ENCODE measurements around the gene HSPA1B. TPM values are rescaled to one million over a fixed set of nuclear protein-coding genes. Genes with fewer than 3 reads are reported as not detected.
A peak's percentile ranks its signal among the peaks of the same experiment; 100 is the strongest.

The HSPA1B gene
- polyA plus RNA-seq, 4 donors = 16.5 to 130 (median 35.0) TPM

DNA sequence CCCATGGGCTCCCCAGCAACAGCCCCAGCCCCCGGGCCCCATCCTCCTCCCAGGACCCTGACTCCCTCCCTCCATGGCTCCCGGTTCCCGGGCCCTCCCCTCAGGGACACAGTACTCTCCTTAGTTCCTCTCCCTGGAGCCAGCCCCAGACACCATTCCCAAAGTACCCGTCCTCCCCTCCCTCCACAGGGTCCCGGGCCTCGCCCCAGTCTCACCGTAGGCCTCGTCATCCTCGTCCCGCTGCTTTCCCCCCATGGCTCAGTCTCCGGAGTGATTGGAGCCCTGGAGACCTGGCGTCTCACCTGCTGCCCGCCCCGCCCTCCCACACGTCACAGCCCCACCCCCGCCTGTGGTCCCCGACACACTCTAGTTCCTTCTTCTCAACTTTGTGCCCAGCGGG lies 51.2 kb downstream of the HSPA1B start, which contains the start of gene SLC44A4:
Gene SLC44A4, minus strand, starts transcription at position 272 of the 400 bp plus-strand sequence. Its CDS starts 17 bp downstream, at position 255.
- Histone ChIP-seq H3K36me3 (ENCODE audit: control insufficient read depth in 3 of 3, insufficient read depth in 2 of 3, low read depth in 1 of 3, low read length in 3 of 3) (peaks cover 9 to 74% (median 16%) of the 10 kb centered on the region in 3 donors), H3K4me1 (ENCODE audit: control insufficient read depth in 3 of 3, insufficient read depth in 2 of 3, low read depth in 1 of 3, low read length in 2 of 3) (peaks cover 0 to 24% (median 0%) of the 10 kb centered on the region in 3 donors), H3K27ac (ENCODE audit: low read depth in 1 of 3, low read length in 2 of 3) (peak within 1 kb of the TSS; percentile 89 to 99 (median 99)), H3K27me3 (ENCODE audit: control insufficient read depth in 3 of 3, insufficient read depth in 3 of 3, low read length in 3 of 3) (no peaks in the 10 kb centered on the region), H3K9me3 (ENCODE audit: control insufficient read depth in 2 of 2, insufficient read depth in 1 of 2, low read depth in 1 of 2, low read length in 1 of 2) (no peaks in the 10 kb centered on the region), H3K4me3 (ENCODE audit: low read depth in 1 of 3, low read length in 3 of 3) (peak within 1 kb of the TSS; percentile 66 to 87 (median 83))
- DNase-seq (peak; percentile 81 to 92), FAIRE-seq (no peak)
- 16 to 37% (median 37%) methylated on average over 18 of the region's 18 CpGs for WGBS, 3 donors

DNA sequence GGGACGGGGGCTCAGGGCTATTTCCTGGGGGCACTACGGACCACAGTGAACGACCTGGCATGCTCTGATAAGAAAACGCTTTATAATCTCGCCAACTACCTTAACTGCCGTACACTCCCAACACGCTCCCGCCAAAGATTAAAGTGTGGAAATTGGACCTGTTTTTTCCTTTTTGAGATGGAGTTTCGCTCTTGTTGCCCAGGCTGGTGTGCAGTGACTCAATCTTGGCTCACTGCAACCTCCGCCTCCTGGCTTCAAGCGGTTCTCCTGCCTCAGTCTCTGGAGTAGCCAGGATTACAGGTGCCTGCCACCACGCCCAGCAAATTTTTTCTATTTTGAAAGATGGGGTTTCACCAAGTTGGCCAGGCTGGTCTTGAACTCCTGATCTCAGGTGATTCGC lies 51.6 kb downstream of the HSPA1B start:
- DNase-seq (no peak), FAIRE-seq (no peak)
- H3K27ac ChIP-seq (ENCODE audit: low read depth in 1 of 3, low read length in 2 of 3) = peak overlapping the region; percentile 64 to 99 (median 87)
- no peaks in the 10 kb centered on the region for H3K27me3 ChIP-seq (ENCODE audit: control insufficient read depth in 3 of 3, insufficient read depth in 3 of 3, low read length in 3 of 3)
- peaks cover 6 to 74% (median 18%) of the 10 kb centered on the region in 3 donors for H3K36me3 ChIP-seq (ENCODE audit: control insufficient read depth in 3 of 3, insufficient read depth in 2 of 3, low read depth in 1 of 3, low read length in 3 of 3)
- no peaks in the 10 kb centered on the region for H3K9me3 ChIP-seq (ENCODE audit: control insufficient read depth in 2 of 2, insufficient read depth in 1 of 2, low read depth in 1 of 2, low read length in 1 of 2)
- peaks cover 0 to 24% (median 0%) of the 10 kb centered on the region in 3 donors for H3K4me1 ChIP-seq (ENCODE audit: control insufficient read depth in 3 of 3, insufficient read depth in 2 of 3, low read depth in 1 of 3, low read length in 2 of 3)
- 20 to 55% (median 46%) methylated on average over 13 of the region's 13 CpGs for WGBS, 3 donors
- peak overlapping the region in 2 of 3 donors; percentile 83 to 87 for H3K4me3 ChIP-seq (ENCODE audit: low read depth in 1 of 3, low read length in 3 of 3)

Other genes with a start within 250 kb of the HSPA1B start
- gene LTB, start 245.3 kb upstream of the HSPA1B start, polyA plus RNA-seq = 10 to 100 TPM in 1 of 4 donors, 1 to 10 TPM in 3; 4.0 to 19.7 (median 8.0) TPM
- gene LST1, start 241.5 kb upstream of the HSPA1B start, polyA plus RNA-seq = 10 to 100 TPM in 2 of 4 donors, 1 to 10 TPM in 2; 3.1 to 37.0 (median 14.5) TPM
- 1 to 10 TPM in 1 of 4 donors, under 1 TPM in 1, not detected in 2; 0.33 to 1.4 TPM for gene NCR3, start 234.7 kb upstream of the HSPA1B start, polyA plus RNA-seq
- 100 to 1,000 TPM in 1 of 4 donors, 10 to 100 TPM in 2, 1 to 10 TPM in 1; 5.6 to 102 (median 48.9) TPM for gene AIF1, start 212.5 kb upstream of the HSPA1B start, polyA plus RNA-seq
- gene PRRC2A, start 207.0 kb upstream of the HSPA1B start, polyA plus RNA-seq = 100 to 1,000 TPM in 1 of 4 donors, 10 to 100 TPM in 3; 54.6 to 104 (median 74.4) TPM
- gene BAG6, start 175.1 kb upstream of the HSPA1B start, polyA plus RNA-seq = 100 to 1,000 TPM; 193 to 381 (median 284) TPM
- 10 to 100 TPM in 1 of 4 donors, 1 to 10 TPM in 3; 7.2 to 32.8 (median 8.2) TPM for gene APOM, start 171.8 kb upstream of the HSPA1B start, polyA plus RNA-seq
- gene C6orf47, start 167.0 kb upstream of the HSPA1B start, polyA plus RNA-seq = 10 to 100 TPM; 17.3 to 29.1 (median 23.2) TPM
- 10 to 100 TPM; 14.8 to 30.2 (median 21.7) TPM for gene GPANK1, start 162.7 kb upstream of the HSPA1B start, polyA plus RNA-seq
- gene CSNK2B, start 161.7 kb upstream of the HSPA1B start, polyA plus RNA-seq = 100 to 1,000 TPM; 185 to 231 (median 206) TPM
- 10 to 100 TPM in 1 of 4 donors, 1 to 10 TPM in 3; 3.8 to 16.5 (median 4.2) TPM for gene LY6G5B, start 157.8 kb upstream of the HSPA1B start, polyA plus RNA-seq
- 1 to 10 TPM; 2.6 to 3.8 (median 3.1) TPM for gene LY6G5C, start 146.7 kb upstream of the HSPA1B start, polyA plus RNA-seq
- gene ABHD16A, start 124.4 kb upstream of the HSPA1B start, polyA plus RNA-seq = 10 to 100 TPM; 34.6 to 63.8 (median 50.3) TPM
- gene LY6G6F, start 120.9 kb upstream of the HSPA1B start, polyA plus RNA-seq = under 1 TPM in 1 of 4 donors, not detected in 3; 0.12 TPM
- under 1 TPM in 1 of 4 donors, not detected in 3; 0.22 TPM for gene LY6G6D, start 112.4 kb upstream of the HSPA1B start, polyA plus RNA-seq
- under 1 TPM in 1 of 4 donors, not detected in 3; 0.18 TPM for gene LY6G6C, start 106.0 kb upstream of the HSPA1B start, polyA plus RNA-seq
- gene MPIG6B, start 104.4 kb upstream of the HSPA1B start, polyA plus RNA-seq = under 1 TPM in 2 of 4 donors, not detected in 2; 0.13 to 0.59 TPM
- gene DDAH2, start 98.4 kb upstream of the HSPA1B start, polyA plus RNA-seq = 10 to 100 TPM; 64.4 to 89.7 (median 76.1) TPM
- 100 to 1,000 TPM; 400 to 576 (median 535) TPM for gene CLIC1, start 91.2 kb upstream of the HSPA1B start, polyA plus RNA-seq
- gene MSH5, start 87.7 kb upstream of the HSPA1B start, polyA plus RNA-seq = 10 to 100 TPM in 2 of 4 donors, 1 to 10 TPM in 2; 1.6 to 53.1 (median 9.2) TPM
- gene SAPCD1, start 65.1 kb upstream of the HSPA1B start, polyA plus RNA-seq = 10 to 100 TPM in 1 of 4 donors, 1 to 10 TPM in 3; 1.4 to 15.5 (median 4.6) TPM
- gene VWA7, start 50.4 kb upstream of the HSPA1B start, polyA plus RNA-seq = 10 to 100 TPM in 1 of 4 donors, 1 to 10 TPM in 3; 2.9 to 11.9 (median 6.4) TPM
- gene VARS1, start 32.0 kb upstream of the HSPA1B start, polyA plus RNA-seq = 10 to 100 TPM; 19.9 to 42.4 (median 24.2) TPM
- gene LSM2, start 20.8 kb upstream of the HSPA1B start, polyA plus RNA-seq = 10 to 100 TPM; 27.3 to 90.2 (median 39.3) TPM
- 1 to 10 TPM in 2 of 4 donors, under 1 TPM in 2; 0.27 to 2.6 (median 1.1) TPM for gene HSPA1L, start 12.5 kb upstream of the HSPA1B start, polyA plus RNA-seq
- gene HSPA1A, start 12.2 kb upstream of the HSPA1B start, polyA plus RNA-seq = 10 to 100 TPM in 3 of 4 donors, 1 to 10 TPM in 1; 9.7 to 49.6 (median 25.7) TPM
- gene NEU1, start 35.1 kb downstream of the HSPA1B start, polyA plus RNA-seq = 100 to 1,000 TPM in 1 of 4 donors, 10 to 100 TPM in 3; 24.8 to 466 (median 37.4) TPM
- 100 to 1,000 TPM in 3 of 4 donors, 10 to 100 TPM in 1; 82.3 to 215 (median 130) TPM for gene SLC44A4, start 51.3 kb downstream of the HSPA1B start, polyA plus RNA-seq
- gene EHMT2, start 70.0 kb downstream of the HSPA1B start, polyA plus RNA-seq = 10 to 100 TPM; 27.8 to 50.3 (median 37.4) TPM
- gene ZBTB12, start 74.3 kb downstream of the HSPA1B start, polyA plus RNA-seq = 10 to 100 TPM in 1 of 4 donors, 1 to 10 TPM in 3; 1.6 to 12.5 (median 5.2) TPM
- gene C2, start 100.0 kb downstream of the HSPA1B start, polyA plus RNA-seq = 10 to 100 TPM in 3 of 4 donors, 1 to 10 TPM in 1; 7.4 to 58.7 (median 21.3) TPM
- gene CFB, start 118.4 kb downstream of the HSPA1B start, polyA plus RNA-seq = 100 to 1,000 TPM in 1 of 4 donors, 10 to 100 TPM in 3; 38.7 to 141 (median 80.6) TPM
- gene NELFE, start 131.2 kb downstream of the HSPA1B start, polyA plus RNA-seq = 10 to 100 TPM; 55.6 to 77.1 (median 59.1) TPM
- 100 to 1,000 TPM in 2 of 4 donors, 10 to 100 TPM in 2; 51.4 to 171 (median 85.7) TPM for gene SKIC2, start 131.4 kb downstream of the HSPA1B start, polyA plus RNA-seq
- gene DXO, start 144.4 kb downstream of the HSPA1B start, polyA plus RNA-seq = 10 to 100 TPM; 14.1 to 16.8 (median 16.0) TPM
- 10 to 100 TPM in 3 of 4 donors, 1 to 10 TPM in 1; 4.0 to 64.7 (median 26.1) TPM for gene C4A, start 154.3 kb downstream of the HSPA1B start, polyA plus RNA-seq
- gene C4B, start 187.1 kb downstream of the HSPA1B start, polyA plus RNA-seq = 10 to 100 TPM in 3 of 4 donors, 1 to 10 TPM in 1; 9.6 to 87.6 (median 26.6) TPM
- gene CYP21A2, start 210.7 kb downstream of the HSPA1B start, polyA plus RNA-seq = 1 to 10 TPM in 2 of 4 donors, under 1 TPM in 2; 0.18 to 3.4 (median 0.98) TPM